Liver (tissue), 3 donors: ENCODE data around the gene FBXO31.

Experiments
- CTCF ChIP-seq: fragments of 150-350 bp; IDR thresholded peaks from 2 replicates; pipeline ENCODE4 v1.5.1; 2017; ENCODE audit warnings: improper control_type of control experiment, low read depth, low read length; ENCODE audit not compliant: missing input control
- EGR1 ChIP-seq, 2 donors: IDR thresholded peaks; 2 replicates each; pipeline ENCODE4 v1.6.1; 2016 to 2018; ENCODE audit warnings: antibody characterized with exemption in 2 of 2, low read depth in 2 of 2
- FOXA1 ChIP-seq: IDR thresholded peaks from 2 replicates; pipeline ENCODE4 v1.6.1; 2016; ENCODE audit warnings: antibody characterized with exemption
- GABPA ChIP-seq, 2 donors: IDR thresholded peaks in 1 of 2; conservative IDR thresholded peaks in 1 of 2; 2 replicates each; pipeline ENCODE4 v1.6.1; 2016; ENCODE audit warnings: antibody characterized with exemption in 2 of 2, mild to moderate bottlenecking in 1 of 2, moderate library complexity in 1 of 2
- JUND ChIP-seq, 2 donors: IDR thresholded peaks; 2 replicates each; pipeline ENCODE4 v1.6.1; 2016; ENCODE audit warnings: antibody characterized with exemption in 2 of 2
- RAD21 ChIP-seq, 2 donors: IDR thresholded peaks; 2 replicates each; pipeline ENCODE4 v1.6.1; 2016; ENCODE audit warnings: antibody characterized with exemption in 2 of 2, mild to moderate bottlenecking in 2 of 2
- REST ChIP-seq: IDR thresholded peaks from 2 replicates; pipeline ENCODE4 v1.6.1; 2016; ENCODE audit warnings: antibody characterized with exemption, mild to moderate bottlenecking
- SP1 ChIP-seq: IDR thresholded peaks from 2 replicates; pipeline ENCODE4 v1.6.1; 2018; ENCODE audit warnings: antibody characterized with exemption, mild to moderate bottlenecking
- TAF1 ChIP-seq: conservative IDR thresholded peaks from 2 replicates; pipeline ENCODE4 v1.6.1; 2016; ENCODE audit warnings: antibody characterized with exemption, mild to moderate bottlenecking
- YY1 ChIP-seq: IDR thresholded peaks from 2 replicates; pipeline ENCODE4 v1.6.1; 2016; ENCODE audit warnings: antibody characterized with exemption, mild to moderate bottlenecking
- donor health status: healthy.
- donor health status: healthy.

GRCh38 chr16:87389245-87389644 lies 5.7 kb upstream of the FBXO31 start:
- TF ChIP-seq CTCF = no peak
- no peak for TF ChIP-seq REST
- TF ChIP-seq YY1 = no peak
- TF ChIP-seq FOXA1 = no peak
- TF ChIP-seq SP1 = peak; percentile 20
- TF ChIP-seq RAD21 (IDR thresholded peaks at IDR 0.05) = no peak
- TF ChIP-seq EGR1 (IDR thresholded peaks at IDR 0.05; ENCODE audit: low read depth in 2 of 2) = no peak
- TF ChIP-seq JUND (IDR thresholded peaks at IDR 0.05) = no peak
- no peak for TF ChIP-seq GABPA (IDR thresholded peaks at IDR 0.05 in 1 of 2, conservative IDR thresholded peaks at IDR 0.05 in 1 of 2)
- TF ChIP-seq TAF1 = no peak
